ENCODE measurements around the gene TNNT2. TPM values are rescaled to one million over a fixed set of nuclear protein-coding genes. Genes with fewer than 3 reads are reported as not detected.
A peak's percentile ranks its signal among the peaks of the same experiment; 100 is the strongest.

The TNNT2 gene
- total RNA-seq, 1 donor from 2014 or later, result 3.0 TPM

GRCh38 chr1:201350361-201350725, 27.1 kb downstream of the TNNT2 start:
- no peak for TF ChIP-seq CTCF (IDR thresholded peaks at IDR 0.05)
- H3K27me3 Mint-ChIP-seq (ENCODE audit: unreplicated experiment), result peaks cover 54% of the 10 kb centered on the region

GRCh38 chr1:201349092-201349491, 28.4 kb downstream of the TNNT2 start:
- no peaks in the 10 kb centered on the region for H3K36me3 Mint-ChIP-seq (ENCODE audit: unreplicated experiment)
- no peaks in the 10 kb centered on the region for H3K9me3 Mint-ChIP-seq (ENCODE audit: unreplicated experiment)
- H3K27ac Mint-ChIP-seq (ENCODE audit: unreplicated experiment), result no peak overlapping the region
- TF ChIP-seq CTCF (IDR thresholded peaks at IDR 0.05), result no peak
- DNase-seq (ENCODE audit: extremely low spot score, unreplicated experiment), result no peak
- peaks cover 53% of the 10 kb centered on the region for H3K27me3 Mint-ChIP-seq (ENCODE audit: unreplicated experiment)
- no peak overlapping the region for H3K4me3 Mint-ChIP-seq (ENCODE audit: unreplicated experiment)
- no peaks in the 10 kb centered on the region for H3K4me1 Mint-ChIP-seq (ENCODE audit: unreplicated experiment)

More at GRCh38 chr1:201350361-201350725, 27.1 kb downstream of the TNNT2 start:
- no peaks in the 10 kb centered on the region for H3K9me3 Mint-ChIP-seq (ENCODE audit: unreplicated experiment)
- no peak overlapping the region for H3K27ac Mint-ChIP-seq (ENCODE audit: unreplicated experiment)
- no peaks in the 10 kb centered on the region for H3K4me1 Mint-ChIP-seq (ENCODE audit: unreplicated experiment)
- no peaks in the 10 kb centered on the region for H3K36me3 Mint-ChIP-seq (ENCODE audit: unreplicated experiment)
- DNase-seq (ENCODE audit: extremely low spot score, unreplicated experiment), result no peak
- no peak overlapping the region for H3K4me3 Mint-ChIP-seq (ENCODE audit: unreplicated experiment)

- H3K36me3 Mint-ChIP-seq (ENCODE audit: unreplicated experiment), result no peaks in the 10 kb centered on the region
- DNase-seq (ENCODE audit: extremely low spot score, unreplicated experiment), result no peak
- TF ChIP-seq CTCF (IDR thresholded peaks at IDR 0.05), result peak; percentile 63
- no peaks in the 10 kb centered on the region for H3K9me3 Mint-ChIP-seq (ENCODE audit: unreplicated experiment)
- no peak overlapping the region for H3K27ac Mint-ChIP-seq (ENCODE audit: unreplicated experiment)
- no peaks in the 10 kb centered on the region for H3K4me1 Mint-ChIP-seq (ENCODE audit: unreplicated experiment)
- H3K4me3 Mint-ChIP-seq (ENCODE audit: unreplicated experiment), result no peak overlapping the region
- H3K27me3 Mint-ChIP-seq (ENCODE audit: unreplicated experiment), result peaks cover 47% of the 10 kb centered on the region
Measured at GRCh38 chr1:201348211-201348566, 29.3 kb downstream of the TNNT2 start.

- no peak for TF ChIP-seq CTCF (IDR thresholded peaks at IDR 0.05)
- no peaks in the 10 kb centered on the region for H3K4me1 Mint-ChIP-seq (ENCODE audit: unreplicated experiment)
Measured at GRCh38 chr1:201347498-201348210, 29.8 kb downstream of the TNNT2 start.

GRCh38 chr1:201346987-201347386, 30.5 kb downstream of the TNNT2 start:
- no peaks in the 10 kb centered on the region for H3K36me3 Mint-ChIP-seq (ENCODE audit: unreplicated experiment)
- no peak overlapping the region for H3K27ac Mint-ChIP-seq (ENCODE audit: unreplicated experiment)
- no peak for TF ChIP-seq CTCF (IDR thresholded peaks at IDR 0.05)
- H3K9me3 Mint-ChIP-seq (ENCODE audit: unreplicated experiment), result no peaks in the 10 kb centered on the region
- no peak overlapping the region for H3K4me3 Mint-ChIP-seq (ENCODE audit: unreplicated experiment)
- H3K4me1 Mint-ChIP-seq (ENCODE audit: unreplicated experiment), result no peaks in the 10 kb centered on the region
- peaks cover 37% of the 10 kb centered on the region for H3K27me3 Mint-ChIP-seq (ENCODE audit: unreplicated experiment)
- DNase-seq (ENCODE audit: extremely low spot score, unreplicated experiment), result no peak

More at GRCh38 chr1:201347498-201348210, 29.8 kb downstream of the TNNT2 start:
- Mint-ChIP-seq H3K27me3 (ENCODE audit: unreplicated experiment) (peaks cover 43% of the 10 kb centered on the region), H3K4me3 (ENCODE audit: unreplicated experiment) (no peak overlapping the region), H3K27ac (ENCODE audit: unreplicated experiment) (no peak overlapping the region), H3K36me3 (ENCODE audit: unreplicated experiment) (no peaks in the 10 kb centered on the region), H3K9me3 (ENCODE audit: unreplicated experiment) (no peaks in the 10 kb centered on the region)
- DNase-seq (ENCODE audit: extremely low spot score, unreplicated experiment), result no peak

Measured in osteocyte (in vitro differentiated cells).